HG03060 (cell line): ENCODE results near the gene SLC45A3.

Experiments
- ATAC-seq: cut with Tn5 transposase; IDR thresholded peaks from one replicate; pipeline ENCODE4 v1.9.1; 2021; ENCODE audit warnings: low read depth, moderate number of reproducible peaks; ENCODE audit not compliant: unreplicated experiment

The SLC45A3 gene

GRCh38 chr1:205701891-205702290 is 21.6 kb upstream of the SLC45A3 start:
- ATAC-seq = no peak

DNA sequence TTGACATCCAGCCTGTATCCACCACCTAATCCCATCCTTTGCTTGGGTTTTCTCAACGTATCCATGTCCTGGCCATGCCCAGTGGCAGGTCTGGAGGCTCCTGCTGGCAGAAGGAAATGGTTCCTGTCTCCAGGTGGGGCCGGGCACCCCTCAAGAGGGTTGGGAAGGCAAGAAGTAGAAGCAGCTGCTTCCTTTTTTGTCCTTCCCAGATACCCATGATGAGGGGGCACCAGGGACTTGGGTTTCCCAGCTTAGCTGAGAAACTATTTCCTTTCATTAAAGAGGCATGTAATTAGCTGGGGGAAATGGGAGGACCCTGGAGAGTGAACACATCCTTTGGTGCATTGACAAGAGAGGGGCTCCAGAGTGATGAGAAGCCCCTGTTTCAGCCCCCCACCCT is 21.1 kb upstream of the SLC45A3 start:
- ATAC-seq = no peak

GRCh38 chr1:205700865-205701401 is 20.6 kb upstream of the SLC45A3 start:
- ATAC-seq = no peak

- ATAC-seq = no peak
These were observed 19.1 kb upstream of the SLC45A3 start for GRCh38 chr1:205699416-205699815.

GRCh38 chr1:205698921-205699320 is 18.6 kb upstream of the SLC45A3 start:
- no peak for ATAC-seq

DNA sequence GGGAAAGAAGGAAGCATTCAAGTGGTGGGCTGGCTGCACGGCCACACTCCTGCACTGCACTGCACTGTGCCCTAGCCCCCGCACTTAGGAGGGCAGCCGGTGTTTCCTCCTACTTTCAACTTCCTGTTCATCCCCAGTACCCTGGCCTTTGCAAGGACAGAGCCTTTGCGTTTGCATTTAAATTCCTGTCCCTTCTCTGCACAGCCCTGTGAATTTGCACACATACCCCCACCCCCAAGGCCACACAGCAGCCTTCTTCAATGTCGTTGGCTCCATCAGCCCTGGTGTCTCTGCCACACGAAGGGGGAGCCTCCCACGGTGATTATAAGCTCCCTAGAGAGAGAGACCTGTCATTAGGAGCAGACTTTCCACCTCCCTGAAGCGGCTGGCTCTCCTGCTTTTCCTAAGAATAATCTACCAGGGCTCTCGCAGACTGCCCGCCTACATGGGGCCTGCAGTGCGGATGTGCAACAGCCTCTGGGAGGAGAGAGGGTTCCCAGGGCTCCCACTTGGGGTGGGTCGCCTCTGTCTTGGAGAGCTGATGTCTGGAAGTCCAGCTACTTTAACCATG is 13.2 kb upstream of the SLC45A3 start:
- no peak for ATAC-seq

- ATAC-seq = no peak
These were observed 12.1 kb upstream of the SLC45A3 start for GRCh38 chr1:205692423-205692822.

- ATAC-seq = no peak
These were observed 9.9 kb upstream of the SLC45A3 start for GRCh38 chr1:205690122-205690756.

DNA sequence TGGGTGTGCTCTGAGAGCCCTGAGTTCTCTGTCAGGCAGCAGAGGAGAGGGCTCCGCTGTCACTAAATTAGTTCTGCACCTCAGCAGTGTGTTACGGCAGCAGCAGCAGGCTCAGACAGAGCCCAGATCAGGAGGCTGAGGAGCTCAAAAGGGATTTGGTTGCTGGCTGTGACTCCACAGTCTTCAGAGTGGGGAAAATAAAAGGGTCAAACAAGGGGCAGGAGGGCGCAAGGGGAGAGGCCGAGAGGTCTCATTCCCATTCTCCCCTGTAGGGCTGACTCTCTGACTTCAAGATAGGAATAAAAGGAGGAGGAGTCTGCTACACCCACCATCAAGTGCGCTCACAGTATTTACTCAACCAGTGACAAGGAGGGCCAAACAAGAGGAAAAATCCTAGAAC is 9.2 kb upstream of the SLC45A3 start:
- ATAC-seq = no peak

DNA sequence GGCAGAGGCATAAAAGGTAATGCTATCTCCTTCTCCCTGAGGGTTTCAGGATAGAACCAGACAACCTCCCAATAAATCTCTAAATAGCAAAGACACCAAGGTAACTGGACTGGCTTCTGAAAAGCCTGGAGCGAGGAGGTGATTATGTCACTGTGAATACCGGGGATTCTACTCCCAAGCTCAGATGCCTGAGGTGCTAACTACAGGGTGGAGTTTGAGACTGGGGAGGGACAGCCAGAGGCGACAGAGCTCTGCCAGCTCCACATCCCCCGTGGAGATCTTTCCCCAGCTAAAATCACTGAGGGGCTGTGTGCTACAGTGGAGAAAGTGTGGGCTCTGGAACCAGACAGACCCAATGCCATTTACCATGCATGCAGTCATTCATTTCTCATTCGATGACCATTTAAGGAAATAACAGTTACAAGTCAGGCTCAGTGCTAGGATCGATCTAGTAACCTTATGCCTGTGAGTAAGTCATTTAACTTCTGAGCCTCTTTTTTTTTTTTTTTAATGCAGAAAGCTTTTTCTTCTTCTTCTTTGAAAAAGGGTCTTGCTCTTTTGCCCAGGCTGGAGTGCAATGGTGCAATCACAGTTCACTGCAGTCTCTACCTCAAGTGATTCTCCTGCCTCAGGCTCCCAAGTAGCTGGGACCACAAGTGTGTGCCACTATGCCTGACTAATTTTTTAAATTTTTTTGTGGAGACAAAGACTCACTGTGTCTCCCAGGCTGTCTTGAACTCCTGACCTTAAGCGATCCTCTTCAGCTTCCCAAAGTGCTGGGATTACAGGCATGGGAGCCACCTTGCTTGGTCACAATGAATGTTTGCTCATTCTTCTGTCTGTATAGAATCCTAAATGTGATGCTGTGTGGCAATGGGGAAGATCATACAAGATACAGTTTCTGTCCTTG is 8.1 kb upstream of the SLC45A3 start:
- no peak for ATAC-seq

- ATAC-seq = no peak
These were observed 6.9 kb upstream of the SLC45A3 start for GRCh38 chr1:205687242-205687641.

DNA sequence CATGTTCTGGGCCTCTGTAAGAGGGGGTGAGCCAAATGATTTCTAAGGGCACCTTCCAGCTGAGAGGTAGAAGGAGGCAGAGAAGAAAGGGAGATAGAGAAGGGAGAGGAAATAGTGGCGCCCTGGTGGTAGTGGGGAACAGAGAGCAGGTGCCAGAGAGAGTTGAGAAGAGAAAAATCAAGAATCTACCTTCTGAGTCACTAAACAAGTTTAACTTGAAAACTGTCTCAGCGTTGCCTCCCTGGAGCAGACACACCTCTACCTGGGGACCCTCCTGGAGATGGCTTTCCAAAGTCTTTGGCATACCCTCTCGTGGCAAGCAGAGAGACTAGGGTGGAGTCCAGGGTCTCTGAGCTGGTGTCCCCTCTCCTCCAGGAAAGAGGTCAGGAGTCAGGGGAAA is 1.1 kb upstream of the SLC45A3 start:
- no peak for ATAC-seq

DNA sequence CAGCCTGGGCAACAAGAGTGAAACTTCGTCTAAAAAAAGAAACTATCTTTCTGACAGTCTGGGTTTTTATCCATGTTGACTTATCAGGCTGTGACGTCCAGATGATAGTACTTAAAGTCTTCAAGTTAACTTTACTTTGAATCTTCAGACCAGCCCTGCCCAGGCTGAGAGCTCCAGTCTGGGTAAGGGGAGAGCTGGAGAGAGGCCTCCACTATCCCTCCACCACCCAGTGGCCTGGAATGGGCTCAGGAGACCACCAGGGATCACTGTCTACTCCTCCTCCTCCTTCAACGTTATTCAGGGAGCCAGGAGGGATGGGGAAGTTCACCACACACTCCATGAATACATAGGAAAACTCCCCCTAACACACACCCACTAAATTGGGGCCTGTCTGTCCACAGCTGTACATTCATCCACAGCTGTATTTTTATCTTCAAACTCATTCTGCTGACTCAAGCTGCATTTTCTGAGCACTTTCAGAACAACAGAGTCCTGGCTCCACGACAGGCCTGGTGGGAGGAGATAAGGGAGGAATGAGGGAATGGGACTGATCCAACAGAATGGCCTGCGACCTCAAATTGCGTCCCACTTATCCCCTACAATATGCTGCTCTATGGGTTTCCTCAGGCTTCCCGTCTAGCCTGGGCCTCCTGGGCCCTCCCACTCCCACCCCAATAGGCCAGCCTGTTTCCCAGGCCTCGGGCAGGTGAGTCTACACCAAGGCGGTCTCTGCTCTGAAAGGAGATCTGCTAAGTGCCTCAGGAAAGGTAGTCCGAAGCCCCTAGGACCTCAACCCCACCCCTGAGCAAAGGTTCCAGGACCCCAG is 1.8 kb downstream of the SLC45A3 start:
- ATAC-seq = no peak

DNA sequence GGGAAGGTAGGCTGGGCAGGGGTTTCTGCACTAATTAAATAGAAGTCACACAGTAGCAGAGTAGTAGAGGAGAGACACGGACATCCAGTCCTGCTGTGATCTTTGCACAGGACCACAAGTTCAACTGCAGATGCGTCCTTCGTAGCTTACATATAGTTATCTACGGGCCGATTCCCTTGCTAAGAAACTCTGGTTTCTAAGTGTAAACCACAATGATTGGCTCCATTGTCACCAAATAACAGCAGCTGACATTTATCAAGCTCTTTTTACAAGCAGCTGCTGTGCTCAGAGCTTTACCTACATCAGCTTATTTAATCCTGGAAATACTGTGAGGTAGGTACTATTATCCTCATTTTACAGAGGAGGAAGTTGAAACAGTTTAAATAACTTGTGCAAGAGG is 3.1 kb downstream of the SLC45A3 start:
- ATAC-seq = no peak

GRCh38 chr1:205676597-205676996 is 3.7 kb downstream of the SLC45A3 start:
- ATAC-seq = no peak

- ATAC-seq = no peak
These were observed 4.3 kb downstream of the SLC45A3 start for GRCh38 chr1:205676002-205676401.

DNA sequence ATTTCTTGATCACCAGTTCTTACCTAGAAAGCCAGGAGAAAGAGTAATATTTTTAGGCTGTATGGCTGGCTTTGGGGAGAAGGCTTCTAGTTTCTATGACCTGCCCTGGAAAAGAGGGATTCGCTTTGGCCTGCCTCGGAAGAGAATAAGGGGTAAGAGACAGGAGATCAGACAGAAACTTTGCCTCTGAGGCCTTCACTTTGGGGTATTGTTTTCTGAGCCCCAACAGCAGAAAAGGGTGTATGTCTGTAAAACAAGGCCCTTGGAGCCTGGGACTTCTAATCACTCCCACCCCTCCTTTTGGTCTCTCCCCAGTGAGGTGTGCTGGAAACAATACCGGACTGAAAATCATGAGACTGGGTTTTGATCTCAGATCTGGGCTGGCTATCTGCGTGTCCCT is 5.1 kb downstream of the SLC45A3 start:
- ATAC-seq = no peak

DNA sequence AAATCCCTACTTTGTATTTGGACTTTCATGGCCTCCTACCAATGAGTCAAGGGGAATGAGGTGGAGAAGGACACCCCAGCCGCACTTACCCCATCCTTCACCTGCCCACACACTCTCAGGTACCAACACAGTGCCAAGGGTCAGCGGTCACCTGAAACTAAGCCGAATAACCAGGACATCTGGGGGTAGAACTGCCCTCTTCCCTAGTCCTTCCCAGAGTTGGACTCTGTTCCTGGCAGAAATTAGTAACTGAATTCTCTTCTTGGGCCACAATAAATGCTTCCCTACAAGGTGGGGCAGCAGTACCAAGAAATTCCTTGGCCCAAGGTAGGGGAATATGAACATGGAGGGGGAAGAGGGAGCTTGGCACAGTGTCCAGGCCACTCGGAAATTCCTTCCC is 7.3 kb downstream of the SLC45A3 start:
- no peak for ATAC-seq

- no peak for ATAC-seq
These were observed 7.9 kb downstream of the SLC45A3 start for GRCh38 chr1:205672395-205672889.
